Posterior cingulate gyrus (tissue), 11 donors: ENCODE results near the gene DLG2.
A peak's percentile ranks its signal among the peaks of the same experiment; 100 is the strongest.
"Not testable (repeated sequence)": the region's sequence is repeated elsewhere in the genome, so short reads cannot be mapped to it uniquely, and the experiment has no call there.

Experiments used
- DNase-seq, 10 donors: peaks; one replicate each; pipeline versions ENCODE4 v3.0.0 to v3.0.0-alpha.2; 2020 to 2021; ENCODE audit warnings: mixed read lengths in 3 of 10
- intact Hi-C: fragments of 100-400 bp; cut with DNase I; formaldehyde crosslinking; loops from one replicate; pipeline ENCODE4 v1.15.1; 2023

DLG2 gene

GRCh38 chr11:84886344-84886743 lies 740.8 kb downstream of the DLG2 start:
- no peak for DNase-seq
- intact Hi-C loops = no loop called here

DNA sequence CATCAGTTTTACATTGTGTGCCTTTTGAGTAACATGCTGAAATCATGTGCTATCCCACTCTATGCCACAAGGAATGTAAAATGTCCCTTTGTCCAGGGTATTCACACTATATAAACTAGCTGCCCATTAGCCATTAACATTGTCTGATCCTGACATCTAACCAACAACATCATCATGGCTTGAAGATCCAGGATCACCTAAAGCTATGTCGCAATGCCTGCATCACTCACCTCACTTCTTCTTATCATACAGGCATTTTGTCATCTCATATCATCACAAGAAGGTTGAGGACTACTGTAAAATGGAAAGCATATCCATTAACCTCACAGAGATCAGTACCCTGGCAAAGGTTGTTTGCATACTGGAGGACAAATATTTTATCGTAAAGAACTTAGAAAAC lies 742.3 kb downstream of the DLG2 start:
- intact Hi-C loops = no loop called here
- DNase-seq = no peak

DNA sequence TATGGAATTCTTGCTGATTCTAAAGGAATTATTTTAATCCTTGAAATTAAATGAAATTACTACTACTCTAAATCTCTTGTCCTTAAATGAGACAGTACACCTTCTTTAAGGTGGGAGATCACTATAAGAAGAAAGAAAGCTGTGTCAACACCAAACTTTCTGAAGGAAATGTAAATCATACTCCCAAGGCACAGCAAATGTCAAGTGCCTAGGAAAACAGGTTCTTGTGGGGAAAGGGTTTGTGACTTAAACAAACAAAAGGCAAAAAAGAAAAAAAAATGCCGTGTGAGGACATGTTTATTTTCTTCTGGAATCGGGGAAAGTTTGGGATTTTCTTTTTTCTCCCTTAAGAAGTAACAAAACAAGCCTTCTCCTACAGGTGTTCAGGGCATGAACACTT lies 745.1 kb downstream of the DLG2 start:
- no peak for DNase-seq

GRCh38 chr11:84871116-84871515 lies 756.0 kb downstream of the DLG2 start:
- intact Hi-C loops = no loop called here
- no peak for DNase-seq

More for the DNA sequence above, 745.1 kb downstream of the DLG2 start:
- intact Hi-C loops = no loop called here

GRCh38 chr11:84870486-84870885 lies 756.7 kb downstream of the DLG2 start:
- DNase-seq = no peak
- intact Hi-C loops = no loop called here

- intact Hi-C loops = no loop called here
- DNase-seq = no peak
Observed at GRCh38 chr11:84866922-84867321, 760.2 kb downstream of the DLG2 start.

DNA sequence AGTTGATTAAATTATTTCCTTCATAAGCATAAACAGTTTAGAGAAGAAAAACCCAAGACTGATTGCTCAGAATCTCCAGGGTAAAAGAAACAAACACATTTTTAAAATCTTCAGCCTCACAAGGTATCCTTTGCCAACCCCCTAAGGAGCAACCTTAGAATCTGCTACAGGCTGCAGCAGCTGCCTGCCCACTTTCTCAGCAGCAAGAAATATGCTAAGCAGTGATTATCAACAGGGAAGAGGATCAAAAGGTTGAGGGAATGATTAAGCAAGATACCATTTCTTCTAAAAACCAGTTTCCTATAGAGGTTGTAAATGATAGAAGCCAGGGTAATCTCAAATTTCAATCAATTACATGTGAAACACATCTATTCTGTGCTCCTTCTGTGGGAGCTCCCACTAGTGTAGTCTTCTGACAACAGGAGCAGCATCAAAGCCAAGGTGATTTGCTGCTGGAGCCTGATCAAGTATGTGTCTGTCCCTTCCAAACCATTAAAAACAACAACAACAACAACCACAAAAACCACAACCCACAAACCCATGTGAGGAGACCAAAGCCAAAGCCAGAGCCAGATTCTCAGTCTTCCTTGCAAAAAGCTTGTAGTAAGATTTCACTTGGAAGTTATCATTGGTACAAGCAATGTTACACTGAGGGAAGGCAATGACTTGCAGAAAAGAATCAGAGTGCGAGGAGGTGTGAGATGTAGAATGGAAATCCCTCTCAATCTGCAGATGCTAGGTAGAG lies 761.2 kb downstream of the DLG2 start:
- peak in 1 of 10 donors; percentile 49 for DNase-seq
- intact Hi-C loops = no loop called here

- no peak for DNase-seq
- intact Hi-C loops = no loop called here
Observed at GRCh38 chr11:84865257-84865656, 761.9 kb downstream of the DLG2 start.

- intact Hi-C loops = no loop called here
Observed at GRCh38 chr11:84857746-84858145, 769.4 kb downstream of the DLG2 start.

GRCh38 chr11:84855508-84856245 lies 771.5 kb downstream of the DLG2 start:
- intact Hi-C loops = no loop called here
- DNase-seq = no peak

More at GRCh38 chr11:84857746-84858145, 769.4 kb downstream of the DLG2 start:
- no peak for DNase-seq

GRCh38 chr11:84854498-84854880 lies 772.7 kb downstream of the DLG2 start:
- intact Hi-C loops = no loop called here
- DNase-seq = no peak

DNA sequence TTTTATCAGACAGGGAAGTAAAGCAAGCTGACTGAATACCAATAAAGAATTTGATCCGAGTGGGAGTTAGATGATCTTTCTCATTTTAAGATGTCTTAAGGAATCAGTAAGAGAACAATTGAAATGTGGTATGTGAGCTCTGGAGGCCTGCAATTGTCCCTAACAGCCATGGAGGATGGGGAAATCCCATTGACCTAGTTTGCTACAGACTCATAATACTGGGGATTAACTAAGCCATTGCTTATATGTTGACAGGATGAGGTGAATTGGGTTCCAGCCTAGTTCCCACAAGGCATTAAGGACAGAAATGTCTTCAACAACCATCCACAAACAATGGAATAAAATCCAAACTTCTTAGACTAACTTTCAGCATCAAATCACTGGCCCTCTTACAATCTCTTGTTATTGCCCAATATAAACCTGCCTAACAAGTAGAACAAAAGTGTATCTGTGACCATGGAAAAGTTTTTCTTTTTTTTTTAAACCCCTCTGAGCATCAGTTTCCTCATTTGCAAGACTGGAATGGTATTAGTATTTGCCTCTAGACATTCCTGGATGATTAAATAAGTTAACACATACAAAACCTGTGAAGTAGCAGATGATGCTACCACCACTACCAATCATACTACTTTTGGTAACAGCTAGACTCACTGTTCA lies 773.2 kb downstream of the DLG2 start:
- no peak for DNase-seq
- intact Hi-C loops = no loop called here

GRCh38 chr11:84847842-84848241 lies 779.3 kb downstream of the DLG2 start:
- DNase-seq = no peak
- intact Hi-C loops = no loop called here

DNA sequence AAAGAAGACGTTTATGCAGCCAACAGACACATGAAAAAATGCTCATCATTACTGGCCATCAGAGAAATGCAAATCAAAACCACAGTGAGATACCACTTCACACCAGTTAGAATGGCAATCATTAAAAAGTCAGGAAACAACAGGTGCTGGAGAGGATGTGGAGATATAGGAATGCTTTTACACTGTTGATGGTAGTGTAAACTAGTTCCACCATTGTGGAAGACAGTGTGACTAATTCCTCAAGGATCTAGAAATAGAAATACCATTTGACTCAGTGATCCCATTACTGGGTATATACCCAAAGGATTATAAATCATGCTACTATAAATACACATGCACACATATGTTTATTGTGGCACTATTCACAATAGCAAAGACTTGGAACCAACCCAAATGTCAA lies 786.9 kb downstream of the DLG2 start:
- intact Hi-C loops, DNase-seq: not testable (repeated sequence)

GRCh38 chr11:84837402-84838069 lies 789.6 kb downstream of the DLG2 start:
- intact Hi-C loops = no loop called here

GRCh38 chr11:84836371-84836770 lies 790.8 kb downstream of the DLG2 start:
- DNase-seq = no peak
- intact Hi-C loops = no loop called here

More at GRCh38 chr11:84837402-84838069, 789.6 kb downstream of the DLG2 start:
- no peak for DNase-seq

DNA sequence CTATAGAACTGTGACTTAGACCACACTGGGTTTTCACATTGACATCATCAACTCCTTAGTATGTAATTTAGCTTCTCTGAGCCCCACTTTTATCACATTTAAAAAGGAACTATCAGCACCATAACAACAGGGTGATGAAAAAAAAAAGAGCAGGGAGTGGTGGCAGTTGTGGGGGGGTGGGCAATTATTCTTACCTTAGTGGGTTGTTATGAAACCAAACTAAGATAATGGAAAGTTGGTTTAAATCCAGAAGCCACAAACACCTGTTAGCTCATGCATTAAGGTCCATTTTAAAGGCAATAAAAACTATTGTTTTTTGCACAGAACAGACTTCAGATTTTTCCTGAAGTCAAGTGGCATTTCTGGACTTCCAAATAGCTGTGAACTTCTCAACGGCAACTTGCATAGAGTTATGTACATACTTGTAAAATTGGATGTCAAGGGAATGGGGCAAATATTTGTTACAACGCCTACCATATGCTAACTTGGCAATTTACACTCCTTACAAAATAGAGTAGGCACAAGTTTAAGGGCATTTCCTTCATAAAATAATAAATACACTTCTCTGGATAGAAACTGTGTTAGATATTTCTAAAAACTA lies 793.6 kb downstream of the DLG2 start:
- DNase-seq = no peak
- intact Hi-C loops = no loop called here

DNA sequence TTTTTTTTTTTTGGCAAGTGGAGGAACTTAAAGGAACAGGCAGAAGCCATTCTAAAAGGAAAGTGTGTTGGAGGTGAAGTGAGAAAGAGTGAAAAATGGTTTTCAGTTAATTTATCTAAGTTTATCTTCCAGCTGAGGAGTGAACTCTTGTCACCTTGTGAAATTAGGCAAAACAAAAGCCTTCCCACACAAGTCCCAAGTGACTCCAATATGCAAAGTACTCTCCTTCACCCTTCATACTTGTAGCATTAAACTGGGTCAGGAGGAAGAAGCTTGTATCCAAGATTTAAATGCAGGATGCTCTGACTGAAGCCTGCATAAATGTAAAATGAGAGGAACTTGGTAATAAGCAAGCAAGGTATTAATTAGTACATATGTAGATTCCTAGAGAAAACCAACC lies 796.8 kb downstream of the DLG2 start:
- no peak for DNase-seq
- intact Hi-C loops = no loop called here

GRCh38 chr11:84829162-84829561 lies 798.0 kb downstream of the DLG2 start:
- intact Hi-C loops = no loop called here

GRCh38 chr11:84828616-84829015 lies 798.5 kb downstream of the DLG2 start:
- no peak for DNase-seq
- intact Hi-C loops = no loop called here

More at GRCh38 chr11:84829162-84829561, 798.0 kb downstream of the DLG2 start:
- no peak for DNase-seq
